Glomerular visceral epithelial cell (primary cell): ENCODE results near the gene CCDC102B.

Source experiments
- DNase-seq: peaks from one replicate; pipeline ENCODE4 v3.0.0-alpha.2; 2016; ENCODE audit errors: extremely low spot score

The CCDC102B gene

GRCh38 chr18:69085951-69086350 is 288.1 kb downstream of the CCDC102B start:
- DNase-seq: no peak

DNA sequence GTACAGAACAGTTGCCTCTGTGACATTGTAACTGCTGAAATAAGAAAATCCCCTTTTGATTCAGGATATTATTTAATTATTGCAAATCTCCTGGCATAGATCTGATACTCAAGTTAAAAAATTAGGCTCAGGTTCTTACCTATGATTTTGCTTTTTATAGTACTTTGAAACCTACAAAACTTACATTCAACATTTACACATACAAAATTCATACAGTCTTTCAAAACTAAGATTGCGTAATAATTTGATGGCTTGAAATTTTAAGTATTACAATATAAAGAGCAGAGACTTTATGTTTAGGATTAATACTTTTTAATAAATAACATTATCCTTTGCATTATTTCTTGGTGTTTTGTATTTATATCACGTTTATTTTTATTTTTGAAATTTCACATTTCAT is 291.1 kb downstream of the CCDC102B start:
- no peak for DNase-seq

DNA sequence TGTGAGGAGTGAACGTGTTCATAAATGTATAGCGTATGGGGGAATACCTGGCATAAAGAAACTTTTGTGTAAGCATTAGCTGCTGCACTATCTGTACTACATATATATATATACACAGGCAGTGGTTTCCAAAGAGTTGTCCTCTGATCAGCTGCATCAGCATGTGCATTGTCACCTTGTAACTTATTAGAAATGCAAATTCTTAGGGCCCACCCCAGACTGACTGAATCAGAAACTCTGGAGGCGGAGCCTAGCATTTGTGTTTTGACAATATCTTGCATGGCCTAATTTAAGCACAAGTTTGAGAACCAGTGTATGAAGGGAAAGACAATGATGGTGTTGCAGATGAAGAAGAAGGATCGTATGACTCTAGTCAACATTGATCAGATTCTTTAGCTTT is 299.5 kb downstream of the CCDC102B start:
- DNase-seq: no peak

GRCh38 chr18:69102959-69103358 is 305.1 kb downstream of the CCDC102B start:
- no peak for DNase-seq
